ENCODE measurements around the gene RNF151. TPM values are rescaled to one million over a fixed set of nuclear protein-coding genes. Genes with fewer than 3 reads are reported as not detected.

RNF151 gene
- total and polyA plus RNA-seq, 2 of the 13 experiments (the other 11 are each of a cell fraction or from before 2014, with no cell fraction given) = not detected

- TF ChIP-seq, protein P1, sequence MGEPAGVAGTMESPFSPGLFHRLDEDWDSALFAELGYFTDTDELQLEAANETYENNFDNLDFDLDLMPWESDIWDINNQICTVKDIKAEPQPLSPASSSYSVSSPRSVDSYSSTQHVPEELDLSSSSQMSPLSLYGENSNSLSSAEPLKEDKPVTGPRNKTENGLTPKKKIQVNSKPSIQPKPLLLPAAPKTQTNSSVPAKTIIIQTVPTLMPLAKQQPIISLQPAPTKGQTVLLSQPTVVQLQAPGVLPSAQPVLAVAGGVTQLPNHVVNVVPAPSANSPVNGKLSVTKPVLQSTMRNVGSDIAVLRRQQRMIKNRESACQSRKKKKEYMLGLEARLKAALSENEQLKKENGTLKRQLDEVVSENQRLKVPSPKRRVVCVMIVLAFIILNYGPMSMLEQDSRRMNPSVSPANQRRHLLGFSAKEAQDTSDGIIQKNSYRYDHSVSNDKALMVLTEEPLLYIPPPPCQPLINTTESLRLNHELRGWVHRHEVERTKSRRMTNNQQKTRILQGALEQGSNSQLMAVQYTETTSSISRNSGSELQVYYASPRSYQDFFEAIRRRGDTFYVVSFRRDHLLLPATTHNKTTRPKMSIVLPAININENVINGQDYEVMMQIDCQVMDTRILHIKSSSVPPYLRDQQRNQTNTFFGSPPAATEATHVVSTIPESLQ (CRISPR knock-in tag; conservative IDR thresholded peaks at IDR 0.05) = 0 out of 2 replicates have a peak, but pooled peaks have one; percentile 77
- TF ChIP-seq NFYC (CRISPR knock-in tag; IDR thresholded peaks at IDR 0.05) (peak; percentile 82), REPIN1 (CRISPR knock-in tag; IDR thresholded peaks at IDR 0.05; ENCODE audit: borderline replicate concordance, low read depth) (peak; percentile 81; the same call in 1 of the 2 replicates), TFAP4 (IDR thresholded peaks at IDR 0.05; ENCODE audit: borderline replicate concordance, low read depth) (peak; percentile 51; the same call in 1 of the 2 replicates), CENPT (CRISPR knock-in tag; IDR thresholded peaks at IDR 0.05; ENCODE audit: low read depth) (no peak), ZNF569 (CRISPR knock-in tag; IDR thresholded peaks at IDR 0.05; ENCODE audit: borderline replicate concordance) (0 out of 2 replicates have a peak, but pooled peaks have one; percentile 76), ZNF616 (CRISPR knock-in tag; IDR thresholded peaks at IDR 0.05; ENCODE audit: low read depth) (no peak), MXD4 (CRISPR knock-in tag; IDR thresholded peaks at IDR 0.05) (peak; percentile 92), GABPB1 (CRISPR knock-in tag; IDR thresholded peaks at IDR 0.05) (peak; percentile 99), HDAC6 (IDR thresholded peaks at IDR 0.05; ENCODE audit: low read depth, low read length) (no peak), ZKSCAN5 (CRISPR knock-in tag; IDR thresholded peaks at IDR 0.05) (no peak), ZNF34 (CRISPR knock-in tag; IDR thresholded peaks at IDR 0.05; ENCODE audit: borderline replicate concordance) (peak; percentile 87; the same call in 1 of the 2 replicates), ZNF337 (CRISPR knock-in tag; IDR thresholded peaks at IDR 0.05; ENCODE audit: borderline replicate concordance, low read depth) (peak; percentile 71; the same call in 1 of the 2 replicates), SRF (IDR thresholded peaks at IDR 0.05; ENCODE audit: low read depth, low read length) (peak; percentile 91), ZNF761 (CRISPR knock-in tag; conservative IDR thresholded peaks at IDR 0.05) (peak; percentile 60; the same call in 1 of the 2 replicates), ZMYM4 (CRISPR knock-in tag; IDR thresholded peaks at IDR 0.05) (peak; percentile 92)
- TF ChIP-seq, protein P2, sequence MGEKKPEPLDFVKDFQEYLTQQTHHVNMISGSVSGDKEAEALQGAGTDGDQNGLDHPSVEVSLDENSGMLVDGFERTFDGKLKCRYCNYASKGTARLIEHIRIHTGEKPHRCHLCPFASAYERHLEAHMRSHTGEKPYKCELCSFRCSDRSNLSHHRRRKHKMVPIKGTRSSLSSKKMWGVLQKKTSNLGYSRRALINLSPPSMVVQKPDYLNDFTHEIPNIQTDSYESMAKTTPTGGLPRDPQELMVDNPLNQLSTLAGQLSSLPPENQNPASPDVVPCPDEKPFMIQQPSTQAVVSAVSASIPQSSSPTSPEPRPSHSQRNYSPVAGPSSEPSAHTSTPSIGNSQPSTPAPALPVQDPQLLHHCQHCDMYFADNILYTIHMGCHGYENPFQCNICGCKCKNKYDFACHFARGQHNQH (CRISPR knock-in tag; IDR thresholded peaks at IDR 0.05) = peak; percentile 96
- TF ChIP-seq, protein P3, sequence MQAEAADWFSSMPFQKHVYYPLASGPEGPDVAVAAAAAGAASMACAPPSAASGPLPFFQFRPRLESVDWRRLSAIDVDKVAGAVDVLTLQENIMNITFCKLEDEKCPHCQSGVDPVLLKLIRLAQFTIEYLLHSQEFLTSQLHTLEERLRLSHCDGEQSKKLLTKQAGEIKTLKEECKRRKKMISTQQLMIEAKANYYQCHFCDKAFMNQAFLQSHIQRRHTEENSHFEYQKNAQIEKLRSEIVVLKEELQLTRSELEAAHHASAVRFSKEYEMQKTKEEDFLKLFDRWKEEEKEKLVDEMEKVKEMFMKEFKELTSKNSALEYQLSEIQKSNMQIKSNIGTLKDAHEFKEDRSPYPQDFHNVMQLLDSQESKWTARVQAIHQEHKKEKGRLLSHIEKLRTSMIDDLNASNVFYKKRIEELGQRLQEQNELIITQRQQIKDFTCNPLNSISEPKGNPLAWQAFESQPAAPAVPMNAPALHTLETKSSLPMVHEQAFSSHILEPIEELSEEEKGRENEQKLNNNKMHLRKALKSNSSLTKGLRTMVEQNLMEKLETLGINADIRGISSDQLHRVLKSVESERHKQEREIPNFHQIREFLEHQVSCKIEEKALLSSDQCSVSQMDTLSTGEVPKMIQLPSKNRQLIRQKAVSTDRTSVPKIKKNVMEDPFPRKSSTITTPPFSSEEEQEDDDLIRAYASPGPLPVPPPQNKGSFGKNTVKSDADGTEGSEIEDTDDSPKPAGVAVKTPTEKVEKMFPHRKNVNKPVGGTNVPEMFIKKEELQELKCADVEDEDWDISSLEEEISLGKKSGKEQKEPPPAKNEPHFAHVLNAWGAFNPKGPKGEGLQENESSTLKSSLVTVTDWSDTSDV (CRISPR knock-in tag; IDR thresholded peaks at IDR 0.05) = no peak
- TF ChIP-seq, protein P4, sequence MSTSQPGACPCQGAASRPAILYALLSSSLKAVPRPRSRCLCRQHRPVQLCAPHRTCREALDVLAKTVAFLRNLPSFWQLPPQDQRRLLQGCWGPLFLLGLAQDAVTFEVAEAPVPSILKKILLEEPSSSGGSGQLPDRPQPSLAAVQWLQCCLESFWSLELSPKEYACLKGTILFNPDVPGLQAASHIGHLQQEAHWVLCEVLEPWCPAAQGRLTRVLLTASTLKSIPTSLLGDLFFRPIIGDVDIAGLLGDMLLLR (CRISPR knock-in tag; IDR thresholded peaks at IDR 0.05) = peak; percentile 93; the same call in 1 of the 2 replicates
- TF ChIP-seq, protein P5, sequence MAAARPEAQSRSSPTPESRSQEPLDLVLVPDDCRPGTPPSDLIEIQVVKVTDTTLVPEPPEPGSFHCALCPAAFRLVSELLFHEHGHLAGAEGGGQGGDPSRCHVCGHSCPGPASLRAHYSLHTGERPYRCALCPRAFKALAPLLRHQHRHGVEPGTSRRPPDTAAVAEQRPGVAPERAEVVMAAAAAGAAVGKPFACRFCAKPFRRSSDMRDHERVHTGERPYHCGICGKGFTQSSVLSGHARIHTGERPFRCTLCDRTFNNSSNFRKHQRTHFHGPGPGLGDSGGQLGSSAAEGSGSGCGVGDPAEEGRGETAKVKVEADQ (CRISPR knock-in tag; IDR thresholded peaks at IDR 0.05; ENCODE audit: borderline replicate concordance) = peak; percentile 89; the same call in 1 of the 2 replicates
Observed at GRCh38 chr16:1971796-1972489, 5.3 kb downstream of the RNF151 start, which contains the start of gene TBL3 (continued).

Data from HepG2 (cell line).